Measurements from ENCODE around the gene KCNC1.

The KCNC1 gene

DNA sequence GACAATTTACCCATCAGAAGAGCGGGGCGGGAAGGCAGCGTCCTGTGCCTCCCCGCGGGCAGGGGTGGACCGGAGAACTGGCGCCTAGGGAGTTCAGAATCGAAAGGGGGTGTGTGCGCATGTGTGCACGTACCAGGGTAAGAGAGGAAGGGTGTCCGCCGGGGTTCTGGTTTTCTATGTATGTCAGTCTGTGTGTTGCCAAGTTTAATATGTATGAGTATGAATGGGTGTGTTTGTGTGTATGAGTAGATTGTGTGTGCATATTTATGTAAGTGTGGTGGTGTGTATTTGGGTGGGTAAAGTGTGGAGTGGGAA, 2.0 kb downstream of the KCNC1 start:
- no peak overlapping the region for H3K27ac Mint-ChIP-seq
- H3K4me3 Mint-ChIP-seq, result peak overlapping the region in 1 of 2 donors; percentile 28
- peaks cover 4% of the 10 kb centered on the region for H3K36me3 Mint-ChIP-seq (ENCODE audit: insufficient read depth)
- ATAC-seq (replicated peaks), result no peak
- H3K27me3 Mint-ChIP-seq, result peaks cover 43 to 44% of the 10 kb centered on the region in 2 donors
- no peaks in the 10 kb centered on the region for H3K9me3 Mint-ChIP-seq
- no peak for DNase-seq
- H3K4me1 Mint-ChIP-seq (ENCODE audit: low read depth in 2 of 2), result peaks cover 0 to 3% of the 10 kb centered on the region in 2 donors

DNA sequence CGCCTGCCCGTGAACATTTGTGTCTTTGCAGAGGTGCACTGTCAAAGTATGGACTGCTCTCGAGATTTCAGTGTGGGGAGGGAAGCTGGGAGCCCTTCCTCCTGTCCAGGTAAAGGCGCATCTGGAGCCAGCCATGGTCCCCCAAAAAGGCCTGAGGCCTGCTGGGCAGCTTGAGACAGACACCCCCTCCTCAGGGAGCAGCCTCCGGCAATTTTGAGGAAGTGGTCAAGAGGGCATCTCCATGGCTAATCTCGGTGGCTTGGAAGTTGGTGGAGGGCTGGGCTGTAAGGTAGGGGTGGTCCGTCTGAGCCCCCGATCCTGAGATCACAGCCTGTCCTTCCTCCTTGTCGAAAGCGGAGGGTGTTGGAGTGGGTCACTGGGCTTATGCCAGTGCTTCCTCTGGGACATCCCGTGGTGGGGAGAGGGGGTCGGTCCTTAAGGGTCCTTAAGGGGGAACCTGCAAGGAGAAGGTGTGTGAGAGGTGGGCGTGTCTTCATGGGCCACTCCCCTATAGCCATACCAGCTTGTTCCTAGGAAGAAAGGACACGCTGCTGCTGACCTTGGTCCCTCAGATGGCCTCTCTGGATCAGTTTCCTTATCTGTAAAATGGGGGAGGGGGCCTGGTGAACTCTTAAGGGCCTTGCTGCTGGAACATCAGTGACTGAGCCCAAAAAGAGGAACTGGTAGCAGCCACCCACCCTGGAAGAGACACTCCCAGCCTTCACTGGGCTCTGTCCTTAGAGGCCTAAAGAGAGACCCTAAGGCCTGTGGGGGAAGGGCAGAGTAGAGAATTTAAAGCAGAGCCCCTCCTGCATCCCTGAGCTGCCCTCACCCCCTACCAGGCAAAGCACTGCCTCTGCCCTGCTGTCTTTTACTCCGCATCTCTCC, 2.6 kb downstream of the KCNC1 start:
- Mint-ChIP-seq H3K4me3 (no peak overlapping the region), H3K27ac (no peak overlapping the region), H3K9me3 (no peaks in the 10 kb centered on the region), H3K27me3 (peaks cover 38 to 42% of the 10 kb centered on the region in 2 donors), H3K4me1 (ENCODE audit: low read depth in 2 of 2) (peaks cover 0 to 3% of the 10 kb centered on the region in 2 donors), H3K36me3 (ENCODE audit: insufficient read depth) (peaks cover 4% of the 10 kb centered on the region)
- DNase-seq (no peak), ATAC-seq (replicated peaks) (no peak)

DNA sequence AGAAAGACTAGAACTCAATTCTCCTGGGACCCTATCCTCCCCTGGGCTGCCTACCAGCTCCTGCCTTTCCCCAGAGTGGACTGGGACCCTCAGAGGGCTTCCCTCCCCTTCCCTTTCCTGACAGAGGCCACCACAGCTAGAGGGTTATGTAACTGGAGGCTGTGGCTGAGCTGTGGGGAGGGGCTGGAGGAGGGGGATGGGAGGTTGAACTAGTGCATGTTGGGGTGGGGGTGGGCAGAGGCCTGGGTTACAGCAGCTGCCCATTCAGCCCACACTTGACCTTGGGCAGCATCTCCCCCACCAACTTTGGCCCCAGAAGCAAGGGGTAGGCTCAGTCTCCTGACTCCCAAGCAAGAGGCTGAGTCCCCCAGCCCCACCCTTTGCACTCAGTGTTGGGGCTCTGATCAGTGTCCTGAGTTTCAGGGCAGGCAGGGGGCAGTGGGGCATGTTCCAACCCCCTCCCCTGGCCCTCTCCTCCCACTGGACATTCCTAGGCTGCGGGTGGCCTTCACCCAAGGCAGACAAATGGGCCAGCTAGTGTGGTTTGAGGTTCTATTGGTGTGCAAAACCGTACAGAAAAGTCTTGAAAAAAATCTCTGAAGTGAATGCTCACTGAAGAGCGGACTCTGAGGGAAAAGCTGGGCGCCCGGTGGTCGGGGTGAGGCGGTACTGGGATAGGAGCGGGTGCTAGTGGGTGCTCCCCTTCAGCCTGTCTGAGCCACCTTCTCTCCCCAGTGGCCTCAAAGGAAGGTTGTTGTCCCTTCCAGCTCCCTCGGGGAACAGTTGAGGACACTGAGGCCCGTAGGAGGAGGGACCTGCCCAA, 3.8 kb downstream of the KCNC1 start:
- no peaks in the 10 kb centered on the region for H3K9me3 Mint-ChIP-seq
- no peak overlapping the region for H3K27ac Mint-ChIP-seq
- H3K27me3 Mint-ChIP-seq, result peaks cover 26 to 30% of the 10 kb centered on the region in 2 donors
- H3K36me3 Mint-ChIP-seq (ENCODE audit: insufficient read depth), result peaks cover 4% of the 10 kb centered on the region
- ATAC-seq (replicated peaks) (no peak), DNase-seq (no peak)
- no peak overlapping the region for H3K4me3 Mint-ChIP-seq
- peaks cover 0 to 3% of the 10 kb centered on the region in 2 donors for H3K4me1 Mint-ChIP-seq (ENCODE audit: low read depth in 2 of 2)

DNA sequence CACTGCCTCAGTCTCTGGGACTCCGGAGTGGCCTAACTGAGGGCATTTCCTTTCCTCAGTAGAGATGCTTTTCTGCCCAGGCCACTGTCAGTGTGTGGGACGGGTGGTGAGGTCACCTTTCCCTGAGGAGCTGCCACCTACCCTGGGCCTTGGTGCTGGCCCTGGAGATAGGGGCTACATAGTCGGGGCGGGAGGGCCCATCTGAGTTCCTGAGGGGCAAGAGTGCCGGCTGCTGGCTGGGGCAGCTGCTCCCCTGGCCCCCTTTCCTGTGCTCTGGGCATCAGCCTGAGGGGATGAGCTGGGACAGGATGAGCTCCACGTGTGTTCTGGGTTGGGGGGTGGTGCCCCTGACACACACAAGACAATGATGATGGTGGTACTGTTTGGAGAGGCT, 5.4 kb downstream of the KCNC1 start:
- no peak for DNase-seq
- H3K27me3 Mint-ChIP-seq, result peaks cover 24 to 29% of the 10 kb centered on the region in 2 donors
- ATAC-seq (replicated peaks), result no peak
- H3K4me3 Mint-ChIP-seq, result no peak overlapping the region
- H3K9me3 Mint-ChIP-seq, result no peaks in the 10 kb centered on the region
- H3K4me1 Mint-ChIP-seq (ENCODE audit: low read depth in 2 of 2), result peaks cover 0 to 3% of the 10 kb centered on the region in 2 donors
- H3K36me3 Mint-ChIP-seq (ENCODE audit: insufficient read depth), result peaks cover 4% of the 10 kb centered on the region
- H3K27ac Mint-ChIP-seq, result no peak overlapping the region

DNA sequence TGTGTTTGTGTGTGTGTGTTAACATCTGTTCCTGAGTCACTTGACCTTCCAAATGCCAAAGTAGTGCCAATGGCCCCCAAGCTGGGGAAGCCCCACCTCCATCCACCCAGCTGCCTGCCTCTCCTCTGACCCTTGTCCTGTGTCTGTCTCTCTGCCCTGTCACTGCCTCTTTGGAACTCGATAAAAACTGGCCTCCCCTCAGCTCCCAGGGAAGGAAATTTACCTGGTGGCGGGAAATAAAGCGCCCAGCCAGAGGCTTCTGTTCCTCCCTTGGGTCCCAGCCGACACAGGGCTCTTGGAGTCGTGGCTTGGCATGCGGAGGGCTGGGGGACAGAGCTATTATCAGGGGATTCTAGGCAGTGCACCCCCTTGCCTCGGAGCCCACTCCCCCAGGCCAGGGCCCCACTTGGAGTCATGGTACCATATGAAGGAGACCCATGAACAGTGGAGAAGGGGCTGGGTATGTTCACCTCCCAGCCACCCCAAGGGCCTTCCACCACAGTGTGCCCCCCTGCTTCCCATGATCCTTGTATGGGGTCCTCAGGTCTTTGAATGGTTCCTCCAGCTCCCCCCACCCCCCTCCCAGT, 6.2 kb downstream of the KCNC1 start:
- Mint-ChIP-seq H3K36me3 (ENCODE audit: insufficient read depth) (peaks cover 4% of the 10 kb centered on the region), H3K27ac (no peak overlapping the region), H3K9me3 (no peaks in the 10 kb centered on the region), H3K4me3 (no peak overlapping the region), H3K27me3 (peaks cover 32 to 36% of the 10 kb centered on the region in 2 donors), H3K4me1 (ENCODE audit: low read depth in 2 of 2) (peaks cover 0 to 3% of the 10 kb centered on the region in 2 donors)
- DNase-seq (no peak), ATAC-seq (replicated peaks) (no peak)

DNA sequence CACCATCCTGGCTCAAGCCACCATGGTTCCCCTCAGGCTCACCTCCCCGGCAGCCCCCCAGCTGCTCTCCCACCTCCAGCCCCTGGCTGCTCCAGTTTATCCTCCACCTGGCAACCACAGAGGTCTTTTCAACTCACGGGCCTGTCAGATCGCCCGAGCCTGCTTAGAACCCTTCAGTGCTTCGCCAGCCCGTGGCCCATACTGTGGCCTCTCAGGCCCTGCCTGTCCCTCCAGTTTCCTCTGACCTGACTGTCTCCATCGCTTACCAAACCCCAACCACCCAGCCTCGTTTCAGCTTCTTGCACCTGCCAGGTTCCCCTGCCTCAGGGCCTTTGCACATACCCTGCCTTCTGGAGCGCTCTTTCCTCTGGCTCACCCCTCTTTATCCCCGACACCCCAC, 6.9 kb downstream of the KCNC1 start:
- H3K27ac Mint-ChIP-seq, result no peak overlapping the region
- no peak for ATAC-seq (replicated peaks)
- no peaks in the 10 kb centered on the region for H3K9me3 Mint-ChIP-seq
- peaks cover 34 to 38% of the 10 kb centered on the region in 2 donors for H3K27me3 Mint-ChIP-seq
- H3K36me3 Mint-ChIP-seq (ENCODE audit: insufficient read depth), result no peaks in the 10 kb centered on the region
- no peak overlapping the region for H3K4me3 Mint-ChIP-seq
- DNase-seq, result no peak
- peaks cover 0 to 3% of the 10 kb centered on the region in 2 donors for H3K4me1 Mint-ChIP-seq (ENCODE audit: low read depth in 2 of 2)

DNA sequence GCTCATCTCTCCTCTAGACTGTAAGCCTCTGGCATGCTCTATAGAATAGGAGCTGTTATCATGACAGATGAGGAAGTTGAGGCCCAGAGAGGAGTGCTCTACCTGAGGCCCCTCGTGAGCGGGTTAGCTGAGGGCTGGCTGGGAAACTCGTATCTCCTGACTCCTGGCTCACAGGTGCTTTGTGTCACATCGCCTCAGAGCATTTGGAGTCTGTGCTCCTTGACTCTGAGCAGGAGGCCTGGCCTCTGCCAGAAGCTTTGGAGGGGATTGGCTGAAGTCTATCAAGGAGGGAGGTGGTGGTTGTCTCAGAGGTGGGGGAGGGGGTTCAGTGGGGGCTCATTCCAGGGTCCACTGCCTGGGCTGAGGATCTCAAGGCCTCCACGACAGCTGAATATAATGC, 7.4 kb downstream of the KCNC1 start:
- H3K4me1 Mint-ChIP-seq (ENCODE audit: low read depth in 2 of 2), result no peaks in the 10 kb centered on the region
- H3K4me3 Mint-ChIP-seq, result no peak overlapping the region
- peaks cover 34 to 35% of the 10 kb centered on the region in 2 donors for H3K27me3 Mint-ChIP-seq
- DNase-seq, result no peak
- H3K36me3 Mint-ChIP-seq (ENCODE audit: insufficient read depth), result peaks cover 3% of the 10 kb centered on the region
- ATAC-seq (replicated peaks), result no peak
- H3K27ac Mint-ChIP-seq, result no peak overlapping the region
- no peaks in the 10 kb centered on the region for H3K9me3 Mint-ChIP-seq

DNA sequence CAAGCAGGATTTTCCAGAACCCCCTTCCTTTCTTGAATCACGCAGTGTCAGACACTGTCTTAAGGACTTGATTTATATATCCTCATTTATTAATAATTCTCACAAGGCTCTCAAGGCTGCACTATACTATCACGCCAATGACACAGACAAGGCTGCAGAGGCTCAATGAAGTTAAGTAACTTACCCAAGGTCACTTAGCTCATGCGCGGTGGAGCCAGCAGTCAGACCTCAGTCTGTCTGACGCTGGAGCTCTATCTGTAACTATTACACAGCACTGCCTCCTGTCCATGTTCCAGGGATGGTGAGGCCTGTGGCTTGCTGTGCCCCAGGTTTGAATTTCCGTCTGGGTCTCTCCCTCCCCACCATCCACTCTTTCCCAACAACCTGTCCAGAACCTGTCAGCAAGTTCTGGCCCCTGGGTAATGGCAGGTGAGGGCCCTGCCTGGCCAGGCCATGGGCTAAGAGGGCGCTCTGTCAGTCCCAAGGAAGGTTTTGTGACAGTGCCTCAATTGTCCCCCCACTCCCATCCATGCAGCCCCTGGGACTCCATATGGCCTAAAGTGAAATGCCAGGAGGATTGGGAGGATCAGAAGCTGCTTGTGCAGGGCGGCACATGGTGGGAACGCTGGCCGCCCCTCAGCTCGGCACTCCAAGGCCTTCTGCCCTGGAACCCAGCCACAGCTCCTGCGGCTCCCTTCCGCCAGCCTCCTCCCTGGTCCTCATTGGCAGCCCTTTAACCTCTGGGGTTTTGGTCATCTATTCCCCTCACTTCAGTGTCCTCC, 8.6 kb downstream of the KCNC1 start:
- DNase-seq, result no peak
- H3K27me3 Mint-ChIP-seq, result peaks cover 39 to 40% of the 10 kb centered on the region in 2 donors
- no peaks in the 10 kb centered on the region for H3K9me3 Mint-ChIP-seq
- H3K4me1 Mint-ChIP-seq (ENCODE audit: low read depth in 2 of 2), result no peaks in the 10 kb centered on the region
- H3K27ac Mint-ChIP-seq, result no peak overlapping the region
- H3K4me3 Mint-ChIP-seq, result no peak overlapping the region
- ATAC-seq (replicated peaks), result no peak
- H3K36me3 Mint-ChIP-seq (ENCODE audit: insufficient read depth), result peaks cover 3% of the 10 kb centered on the region

DNA sequence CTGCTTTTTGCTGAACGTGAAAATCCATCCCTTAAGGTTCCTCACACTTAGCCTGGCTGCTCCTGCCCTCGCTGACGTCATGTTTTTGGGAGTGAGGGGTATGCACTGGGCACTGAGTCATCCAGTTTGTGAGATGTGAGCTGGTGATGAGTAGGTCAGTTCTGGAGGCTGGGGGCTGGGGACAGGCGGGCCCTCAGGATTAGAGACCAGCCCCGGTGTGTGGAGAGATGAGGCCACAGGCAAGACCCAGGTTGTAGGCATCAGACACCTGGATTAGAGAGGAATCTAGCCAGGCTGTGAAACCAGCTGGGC, 9.2 kb downstream of the KCNC1 start:
- no peaks in the 10 kb centered on the region for H3K9me3 Mint-ChIP-seq
- H3K36me3 Mint-ChIP-seq (ENCODE audit: insufficient read depth), result peaks cover 3% of the 10 kb centered on the region
- H3K27me3 Mint-ChIP-seq, result peaks cover 40 to 44% of the 10 kb centered on the region in 2 donors
- no peak overlapping the region for H3K27ac Mint-ChIP-seq
- no peak overlapping the region for H3K4me3 Mint-ChIP-seq
- no peaks in the 10 kb centered on the region for H3K4me1 Mint-ChIP-seq (ENCODE audit: low read depth in 2 of 2)
- DNase-seq (no peak), ATAC-seq (replicated peaks) (no peak)

DNA sequence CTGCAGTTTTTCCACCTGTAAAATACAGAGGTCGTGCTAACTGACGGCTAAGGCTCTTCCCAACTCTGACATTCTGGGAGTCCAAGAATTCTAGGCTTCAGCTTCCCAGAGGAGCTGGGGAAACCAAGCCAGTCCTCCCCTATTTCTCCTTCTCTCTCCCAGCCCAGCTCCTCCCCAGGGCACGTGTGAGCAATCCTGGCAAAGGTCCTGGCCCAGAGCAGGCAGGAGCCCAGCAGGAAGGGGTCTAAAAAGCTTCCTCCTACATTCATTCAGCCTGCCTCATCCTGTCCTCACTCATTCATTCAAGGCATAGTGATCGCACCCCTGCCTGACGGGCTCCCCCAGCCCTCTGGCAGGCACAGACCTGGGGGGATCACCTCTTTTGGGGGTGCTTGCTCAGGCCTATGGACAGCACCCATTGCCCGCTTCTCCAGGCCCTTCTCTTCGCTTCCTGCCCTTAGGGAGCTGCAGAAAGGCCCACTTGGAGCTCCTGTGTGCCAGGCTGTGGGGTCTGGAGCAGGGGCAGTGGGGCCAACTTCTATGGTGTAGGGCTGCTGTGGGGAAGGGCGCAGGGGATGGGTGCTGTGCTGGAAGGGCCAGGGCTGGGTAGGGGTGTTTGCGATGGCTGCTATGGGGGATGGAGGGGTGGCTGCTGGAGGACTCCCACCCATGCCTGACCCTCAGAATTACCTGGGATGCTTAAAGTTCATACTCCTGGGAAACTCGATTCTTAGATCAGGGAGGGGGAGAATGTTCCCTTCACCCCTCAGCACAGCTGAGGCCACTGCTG, 9.8 kb downstream of the KCNC1 start:
- DNase-seq (no peak), ATAC-seq (replicated peaks) (no peak)
- Mint-ChIP-seq H3K36me3 (ENCODE audit: insufficient read depth) (peaks cover 3% of the 10 kb centered on the region), H3K4me1 (ENCODE audit: low read depth in 2 of 2) (no peaks in the 10 kb centered on the region), H3K27me3 (peaks cover 40 to 45% of the 10 kb centered on the region in 2 donors), H3K27ac (no peak overlapping the region), H3K4me3 (no peak overlapping the region), H3K9me3 (no peaks in the 10 kb centered on the region)

DNA sequence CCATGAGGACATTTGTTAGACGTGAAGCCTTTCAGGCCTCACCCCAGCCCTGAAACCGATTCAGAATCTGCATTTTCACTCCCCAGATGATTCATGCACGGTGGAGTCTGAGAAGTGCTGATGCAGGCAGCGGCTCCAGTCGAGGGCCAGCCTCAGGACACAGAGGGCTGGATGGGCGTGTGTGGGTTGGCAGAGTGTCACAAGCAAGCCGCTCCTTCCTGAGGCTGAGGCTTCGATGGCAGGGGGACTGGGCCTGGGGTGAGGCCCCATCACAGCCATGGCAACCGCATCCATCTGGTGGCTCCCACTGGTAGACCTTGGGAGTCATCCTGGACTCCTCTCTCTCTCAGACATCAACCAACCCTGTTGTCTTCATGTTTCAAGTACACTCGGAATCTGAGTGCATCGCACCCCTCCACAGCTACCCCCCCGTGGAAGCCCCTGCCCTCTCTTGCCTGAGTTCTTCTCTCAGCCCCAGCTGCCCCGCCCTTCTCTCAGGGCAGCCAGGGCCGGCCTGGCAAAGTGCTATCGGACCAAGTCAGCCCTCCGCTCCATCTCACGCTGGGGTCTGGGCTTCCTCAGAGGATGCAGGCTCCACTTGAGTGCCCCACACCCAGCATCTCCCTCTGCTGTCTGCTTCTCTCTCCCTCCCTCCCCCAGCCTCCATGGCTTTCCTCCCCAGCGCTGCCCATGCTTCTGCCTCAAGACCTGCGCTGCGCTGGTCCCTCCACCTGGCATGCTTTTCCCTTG, 10.6 kb downstream of the KCNC1 start:
- no peak for DNase-seq
- ATAC-seq (replicated peaks), result no peak
- H3K4me1 Mint-ChIP-seq (ENCODE audit: low read depth in 2 of 2), result no peaks in the 10 kb centered on the region
- H3K36me3 Mint-ChIP-seq (ENCODE audit: insufficient read depth), result peaks cover 3% of the 10 kb centered on the region
- peaks cover 40 to 54% of the 10 kb centered on the region in 2 donors for H3K27me3 Mint-ChIP-seq
- no peaks in the 10 kb centered on the region for H3K9me3 Mint-ChIP-seq
- H3K4me3 Mint-ChIP-seq, result no peak overlapping the region
- H3K27ac Mint-ChIP-seq, result no peak overlapping the region

DNA sequence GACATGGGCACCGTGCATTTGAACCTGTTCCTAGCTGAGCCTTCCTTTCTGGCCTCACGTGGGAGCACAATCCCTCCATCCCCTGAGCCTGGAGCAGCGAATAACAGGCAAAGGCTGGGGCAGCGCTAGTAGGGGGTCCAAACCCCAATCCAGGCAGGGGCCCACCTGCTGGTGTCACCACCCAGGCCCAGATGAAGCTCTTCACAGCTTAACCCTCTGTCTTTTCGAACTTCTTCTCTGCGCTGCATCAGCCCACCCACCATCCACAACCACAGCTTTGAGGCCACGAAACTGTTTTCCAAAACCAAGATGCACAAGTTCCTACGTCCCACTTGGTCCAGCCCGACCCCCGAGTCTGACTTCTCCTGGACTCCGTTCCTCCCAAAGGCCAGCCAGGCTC, 11.5 kb downstream of the KCNC1 start:
- no peak overlapping the region for H3K4me3 Mint-ChIP-seq
- no peaks in the 10 kb centered on the region for H3K4me1 Mint-ChIP-seq (ENCODE audit: low read depth in 2 of 2)
- no peak for ATAC-seq (replicated peaks)
- H3K27me3 Mint-ChIP-seq, result peaks cover 47 to 63% of the 10 kb centered on the region in 2 donors
- H3K9me3 Mint-ChIP-seq, result no peaks in the 10 kb centered on the region
- no peak overlapping the region for H3K27ac Mint-ChIP-seq
- DNase-seq, result no peak
- peaks cover 3% of the 10 kb centered on the region for H3K36me3 Mint-ChIP-seq (ENCODE audit: insufficient read depth)

All from effector memory CD8-positive, alpha-beta T cell (primary cell).